K562 (cell line): ENCODE measurements around the gene LBHD2. TPM values are rescaled to one million over a fixed set of nuclear protein-coding genes. Genes with fewer than 3 reads are reported as not detected.
A peak's percentile ranks its signal among the peaks of the same experiment; 100 is the strongest.

Experiments
- CCNT2 ChIP-seq: IDR thresholded peaks from 2 replicates; pipeline ENCODE4 v1.6.1; 2011; ENCODE audit warnings: borderline replicate concordance, low read depth, mild to moderate bottlenecking, moderate library complexity, mixed read lengths, low read length; ENCODE audit not compliant: insufficient read length; ENCODE audit errors: extremely low read depth
- CTBP1 ChIP-seq: fragments of 450-650 bp; IDR thresholded peaks from 2 replicates; pipeline ENCODE4 v1.6.1; 2016; ENCODE audit warnings: borderline replicate concordance
- EGR1 ChIP-seq: fragments of 450-650 bp; conservative IDR thresholded peaks from 2 replicates; pipeline ENCODE4 v1.6.1; 2017; ENCODE audit warnings: mild to moderate bottlenecking
- FOS ChIP-seq: IDR thresholded peaks from 3 replicates; pipeline ENCODE4 v1.6.1; 2011; ENCODE audit not compliant: insufficient read length; ENCODE audit errors: extremely low read depth
- FOXA1 ChIP-seq: fragments of 450-650 bp; IDR thresholded peaks from 2 replicates; pipeline ENCODE4 v1.6.1; 2016; ENCODE audit warnings: mild to moderate bottlenecking, borderline replicate concordance
- HMGN3 ChIP-seq: IDR thresholded peaks from 2 replicates; pipeline ENCODE4 v1.6.1; 2011; ENCODE audit warnings: borderline replicate concordance, low read depth, mild to moderate bottlenecking, mixed read lengths, low read length; ENCODE audit not compliant: insufficient read length; ENCODE audit errors: extremely low read depth
- HOXB6 ChIP-seq: fragments of 250-450 bp; sonication (Bioruptor Pico); IDR thresholded peaks from 2 replicates; pipeline ENCODE4 v1.5.1; 2022; ENCODE audit warnings: mild to moderate bottlenecking, borderline replicate concordance
- NONO ChIP-seq, 2 experiments: fragments of 200-400 bp in 1 of 2; fragments of 450-650 bp in 1 of 2; formaldehyde crosslinking in 1 of 2; IDR thresholded peaks; 2 replicates each; pipeline ENCODE4 v1.6.1; 2017; ENCODE audit warnings: low read depth in 2 of 2, mild to moderate bottlenecking in 2 of 2, moderate library complexity in 2 of 2, low read length in 1 of 2
- RBM15 ChIP-seq: fragments of 200-400 bp; formaldehyde crosslinking; IDR thresholded peaks from 2 replicates; pipeline ENCODE4 v1.6.1; 2018; ENCODE audit warnings: mild to moderate bottlenecking, low read length, moderate library complexity; ENCODE audit not compliant: insufficient read depth
- RHOXF2B ChIP-seq: fragments of 250-450 bp; sonication (Bioruptor Pico); conservative IDR thresholded peaks from 2 replicates; pipeline ENCODE4 v1.5.1; 2021
- SP1 ChIP-seq: sonication (generic); formaldehyde crosslinking; IDR thresholded peaks from 2 replicates; pipeline ENCODE4 v1.8.1; 2022; ENCODE audit warnings: mild to moderate bottlenecking, missing genetic modification reagents
- ZKSCAN8 ChIP-seq: fragments of 200-800 bp; sonication (Bioruptor generic); IDR thresholded peaks from 2 replicates; pipeline ENCODE4 v1.6.1; 2016; ENCODE audit warnings: missing genetic modification characterization, missing compliant biosample characterization
- ZNF384 ChIP-seq: IDR thresholded peaks from 2 replicates; pipeline ENCODE4 v1.6.1; 2012; ENCODE audit warnings: low read depth, low read length, improper control_type of control experiment
- ZNF696 ChIP-seq: fragments of 250-450 bp; sonication (Bioruptor Pico); conservative IDR thresholded peaks from 2 replicates; pipeline ENCODE4 v1.4.0; 2020; ENCODE audit warnings: mild to moderate bottlenecking, moderate library complexity
- polyA plus RNA-seq, 8 experiments: library from polyadenylated mRNA; depleted of rRNA in 4 of 8; stranded (reverse) in 5 of 8; unstranded in 3 of 8; fragments of >200 nt; fragmentation: Nextera tagmentation in 2 of 8; fragmentation: Illumina TruSeq in 1 of 8; extraction: Ambion mirVana in 2 of 8; extraction: Trizol in 1 of 8; gene quantifications; 2 replicates each; pipeline versions ENCODE4 v1.2.1 to v1.2.3, GENCODE V29; 2011 to 2014; ENCODE audit warnings: inconsistent platforms in 1 of 8, missing spikeins in 1 of 8
- total RNA-seq, 7 experiments: library from RNA; depleted of rRNA in 6 of 7; stranded (reverse); fragments of >200 nt in 6 of 7; fragmentation: Illumina TruSeq in 2 of 7; extraction: Trizol in 2 of 7; gene quantifications; 2 replicates each; pipeline versions ENCODE4 v1.2.1 to v1.2.3, GENCODE V29; 2011 to 2021; ENCODE audit warnings: low replicate concordance in 1 of 7
- TF ChIP-seq, protein P1 (sequence below): sonication (generic); formaldehyde crosslinking; IDR thresholded peaks from 2 replicates; pipeline ENCODE4 v1.8.1; 2023; ENCODE audit warnings: mild to moderate bottlenecking, missing genetic modification reagents
- TF ChIP-seq, protein P2 (sequence below), 2 experiments: fragments of 200-800 bp in 1 of 2; sonication (Bioruptor generic) in 1 of 2; sonication (generic) in 1 of 2; formaldehyde crosslinking in 1 of 2; IDR thresholded peaks in 1 of 2; conservative IDR thresholded peaks in 1 of 2; 2 replicates each; pipeline versions ENCODE4 v1.5.0 to v1.6.1; 2016 to 2020; ENCODE audit warnings: missing compliant biosample characterization in 1 of 2, missing genetic modification characterization in 1 of 2, missing genetic modification reagents in 1 of 2
- TF ChIP-seq, protein P3 (sequence below), 2 experiments: IDR thresholded peaks; 2 replicates each; pipeline ENCODE4 v1.6.1; 2011; ENCODE audit warnings: borderline replicate concordance in 1 of 2, control low read depth in 1 of 2, low read depth in 1 of 2, low read length in 1 of 2, mild to moderate bottlenecking in 1 of 2, mixed read lengths in 1 of 2, moderate library complexity in 1 of 2; ENCODE audit not compliant: insufficient read depth in 1 of 2, insufficient read length in 1 of 2, poor library complexity in 1 of 2, severe bottlenecking in 1 of 2; ENCODE audit errors: extremely low read depth in 1 of 2
- TF ChIP-seq, protein P4 (sequence below): fragments of 250-450 bp; sonication (Bioruptor Pico); IDR thresholded peaks from 2 replicates; pipeline ENCODE4 v1.4.0; 2020; ENCODE audit warnings: mild to moderate bottlenecking, moderate library complexity

Gene LBHD2
- total and polyA plus RNA-seq, 9 of the 15 experiments (the other 6 are each of a cell fraction or from before 2014, with no cell fraction given), result not detected

DNA sequence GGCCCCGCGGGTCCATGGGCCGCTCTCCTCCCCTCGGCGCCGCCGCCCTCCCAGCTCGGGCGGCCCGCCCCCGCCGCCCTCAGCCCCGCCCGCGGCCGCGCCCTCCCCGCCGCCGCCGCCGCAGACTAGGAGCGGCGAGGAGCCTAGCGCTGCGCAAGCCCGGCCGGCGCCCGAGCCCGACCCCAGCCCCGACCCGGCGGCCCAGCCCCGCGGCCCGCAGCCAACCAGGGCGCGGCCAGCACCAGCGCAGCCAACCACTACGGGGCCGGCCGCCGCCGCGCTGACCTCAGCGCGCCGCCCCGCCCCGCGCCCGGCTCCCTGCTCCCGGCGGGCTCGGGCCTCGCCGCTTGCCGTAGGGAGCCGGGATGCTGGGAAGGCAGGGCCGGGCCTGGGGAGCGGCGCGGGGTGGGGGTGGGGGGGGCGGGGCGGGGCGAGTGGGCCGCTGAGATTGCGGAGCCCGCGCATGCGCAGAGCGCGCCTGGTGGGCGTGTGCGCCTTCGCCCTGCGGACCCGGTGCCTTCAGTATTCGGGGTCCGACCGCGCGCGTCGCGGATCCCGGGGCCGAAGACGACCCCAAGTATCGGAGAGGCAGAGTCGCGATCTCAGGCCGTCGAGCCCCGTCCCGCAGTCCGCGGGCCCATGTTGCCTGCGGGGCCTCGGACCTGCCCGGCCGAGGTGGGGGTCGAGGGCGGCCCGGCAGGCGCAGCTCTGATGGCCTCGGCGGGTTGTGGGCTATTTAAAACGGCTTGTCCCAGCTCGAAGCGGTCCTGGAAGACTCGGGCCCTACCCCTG, 26.4 kb upstream of the LBHD2 start, which contains the start of gene CDC42BPB (continued):
- TF ChIP-seq, protein P1, sequence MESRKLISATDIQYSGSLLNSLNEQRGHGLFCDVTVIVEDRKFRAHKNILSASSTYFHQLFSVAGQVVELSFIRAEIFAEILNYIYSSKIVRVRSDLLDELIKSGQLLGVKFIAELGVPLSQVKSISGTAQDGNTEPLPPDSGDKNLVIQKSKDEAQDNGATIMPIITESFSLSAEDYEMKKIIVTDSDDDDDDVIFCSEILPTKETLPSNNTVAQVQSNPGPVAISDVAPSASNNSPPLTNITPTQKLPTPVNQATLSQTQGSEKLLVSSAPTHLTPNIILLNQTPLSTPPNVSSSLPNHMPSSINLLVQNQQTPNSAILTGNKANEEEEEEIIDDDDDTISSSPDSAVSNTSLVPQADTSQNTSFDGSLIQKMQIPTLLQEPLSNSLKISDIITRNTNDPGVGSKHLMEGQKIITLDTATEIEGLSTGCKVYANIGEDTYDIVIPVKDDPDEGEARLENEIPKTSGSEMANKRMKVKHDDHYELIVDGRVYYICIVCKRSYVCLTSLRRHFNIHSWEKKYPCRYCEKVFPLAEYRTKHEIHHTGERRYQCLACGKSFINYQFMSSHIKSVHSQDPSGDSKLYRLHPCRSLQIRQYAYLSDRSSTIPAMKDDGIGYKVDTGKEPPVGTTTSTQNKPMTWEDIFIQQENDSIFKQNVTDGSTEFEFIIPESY (CRISPR knock-in tag), result peak; percentile 30; the same call in 1 of the 2 replicates
- no peak for TF ChIP-seq HMGN3
- TF ChIP-seq FOXA1, result no peak
- no peak for TF ChIP-seq RHOXF2B (CRISPR knock-in tag)
- TF ChIP-seq, protein P2, sequence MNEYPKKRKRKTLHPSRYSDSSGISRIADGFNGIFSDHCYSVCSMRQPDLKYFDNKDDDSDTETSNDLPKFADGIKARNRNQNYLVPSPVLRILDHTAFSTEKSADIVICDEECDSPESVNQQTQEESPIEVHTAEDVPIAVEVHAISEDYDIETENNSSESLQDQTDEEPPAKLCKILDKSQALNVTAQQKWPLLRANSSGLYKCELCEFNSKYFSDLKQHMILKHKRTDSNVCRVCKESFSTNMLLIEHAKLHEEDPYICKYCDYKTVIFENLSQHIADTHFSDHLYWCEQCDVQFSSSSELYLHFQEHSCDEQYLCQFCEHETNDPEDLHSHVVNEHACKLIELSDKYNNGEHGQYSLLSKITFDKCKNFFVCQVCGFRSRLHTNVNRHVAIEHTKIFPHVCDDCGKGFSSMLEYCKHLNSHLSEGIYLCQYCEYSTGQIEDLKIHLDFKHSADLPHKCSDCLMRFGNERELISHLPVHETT (CRISPR knock-in tag; conservative IDR thresholded peaks at IDR 0.05 in 1 of 2, IDR thresholded peaks at IDR 0.05 in 1 of 2), result peak in 1 of 2 experiments; percentile 81; a peak in 1 of 4 replicates
- TF ChIP-seq RBM15, result no peak
- no peak for TF ChIP-seq ZKSCAN8 (CRISPR knock-in tag)
- TF ChIP-seq ZNF384, result no peak
- TF ChIP-seq, protein P3, sequence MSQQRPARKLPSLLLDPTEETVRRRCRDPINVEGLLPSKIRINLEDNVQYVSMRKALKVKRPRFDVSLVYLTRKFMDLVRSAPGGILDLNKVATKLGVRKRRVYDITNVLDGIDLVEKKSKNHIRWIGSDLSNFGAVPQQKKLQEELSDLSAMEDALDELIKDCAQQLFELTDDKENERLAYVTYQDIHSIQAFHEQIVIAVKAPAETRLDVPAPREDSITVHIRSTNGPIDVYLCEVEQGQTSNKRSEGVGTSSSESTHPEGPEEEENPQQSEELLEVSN (IDR thresholded peaks at IDR 0.05; ENCODE audit: borderline replicate concordance in 1 of 2, extremely low read depth in 1 of 2, insufficient read depth in 1 of 2, insufficient read length in 1 of 2, low read depth in 1 of 2, low read length in 1 of 2, poor library complexity in 1 of 2, severe bottlenecking in 1 of 2), result peak; percentile 76
- no peak for TF ChIP-seq NONO (IDR thresholded peaks at IDR 0.05; ENCODE audit: low read depth in 2 of 2, low read length in 1 of 2)
- no peak for TF ChIP-seq ZNF696
- TF ChIP-seq CTBP1, result no peak; the same call in 1 of the 2 replicates
- TF ChIP-seq SP1, result no peak
- TF ChIP-seq CCNT2, result peak; percentile 44
- TF ChIP-seq, protein P4, sequence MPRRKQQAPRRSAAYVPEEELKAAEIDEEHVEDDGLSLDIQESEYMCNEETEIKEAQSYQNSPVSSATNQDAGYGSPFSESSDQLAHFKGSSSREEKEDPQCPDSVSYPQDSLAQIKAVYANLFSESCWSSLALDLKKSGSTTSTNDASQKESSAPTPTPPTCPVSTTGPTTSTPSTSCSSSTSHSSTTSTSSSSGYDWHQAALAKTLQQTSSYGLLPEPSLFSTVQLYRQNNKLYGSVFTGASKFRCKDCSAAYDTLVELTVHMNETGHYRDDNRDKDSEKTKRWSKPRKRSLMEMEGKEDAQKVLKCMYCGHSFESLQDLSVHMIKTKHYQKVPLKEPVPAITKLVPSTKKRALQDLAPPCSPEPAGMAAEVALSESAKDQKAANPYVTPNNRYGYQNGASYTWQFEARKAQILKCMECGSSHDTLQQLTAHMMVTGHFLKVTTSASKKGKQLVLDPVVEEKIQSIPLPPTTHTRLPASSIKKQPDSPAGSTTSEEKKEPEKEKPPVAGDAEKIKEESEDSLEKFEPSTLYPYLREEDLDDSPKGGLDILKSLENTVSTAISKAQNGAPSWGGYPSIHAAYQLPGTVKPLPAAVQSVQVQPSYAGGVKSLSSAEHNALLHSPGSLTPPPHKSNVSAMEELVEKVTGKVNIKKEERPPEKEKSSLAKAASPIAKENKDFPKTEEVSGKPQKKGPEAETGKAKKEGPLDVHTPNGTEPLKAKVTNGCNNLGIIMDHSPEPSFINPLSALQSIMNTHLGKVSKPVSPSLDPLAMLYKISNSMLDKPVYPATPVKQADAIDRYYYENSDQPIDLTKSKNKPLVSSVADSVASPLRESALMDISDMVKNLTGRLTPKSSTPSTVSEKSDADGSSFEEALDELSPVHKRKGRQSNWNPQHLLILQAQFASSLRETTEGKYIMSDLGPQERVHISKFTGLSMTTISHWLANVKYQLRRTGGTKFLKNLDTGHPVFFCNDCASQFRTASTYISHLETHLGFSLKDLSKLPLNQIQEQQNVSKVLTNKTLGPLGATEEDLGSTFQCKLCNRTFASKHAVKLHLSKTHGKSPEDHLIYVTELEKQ (CRISPR knock-in tag), result no peak
- TF ChIP-seq EGR1, result no peak
- no peak for TF ChIP-seq FOS
- TF ChIP-seq HOXB6 (CRISPR knock-in tag), result no peak
